Endothelial cell of umbilical vein (primary cell): ENCODE measurements around the gene SCAMP4. TPM values are rescaled to one million over a fixed set of nuclear protein-coding genes. Genes with fewer than 3 reads are reported as not detected.

Source experiments
- BruUV-seq: library from RNA; stranded (reverse); fragments of 400-500 nt; replicated peaks from 2 replicates; lab custom pipeline; 2021; lab: Mats Ljungman, UMichigan
- CTCF ChIA-PET: fragments of 300-600, 350-600 bp; sonication (Branson Sonifier 250); formaldehyde crosslinking; loops from one replicate; lab custom pipeline; 2021; ENCODE audit warnings: antibody characterized with exemption, inconsistent platforms; lab: Charles Lee
- POLR2A ChIA-PET: fragments of 300-600, 350-600 bp; sonication (Branson Sonifier 250); formaldehyde crosslinking; loops from one replicate; lab custom pipeline; 2021; ENCODE audit warnings: antibody characterized with exemption, inconsistent platforms; lab: Charles Lee
- DNase-seq: peaks from one replicate; pipeline ENCODE4 v3.0.0-alpha.2; 2011; ENCODE audit warnings: low read depth, low spot score
- FAIRE-seq: peaks from 2 replicates; lab custom pipeline; 2011; peaks lifted over from hg19 to GRCh38; lab: Jason Lieb, UNC
- H2AFZ ChIP-seq: 2 replicates; pipeline ENCODE4 v1.6.0; 2012; ENCODE audit warnings: low read depth, low read length, control low read depth, inconsistent platforms
- H3K27ac ChIP-seq: 2 replicates; pipeline ENCODE4 v1.5.1; 2011; ENCODE audit warnings: low read depth, mild to moderate bottlenecking, control low read depth, low read length, moderate library complexity; ENCODE audit not compliant: insufficient read depth
- H3K27me3 ChIP-seq, 2 experiments: 2 replicates each; pipeline versions ENCODE4 v1.6.0 to v1.6.1; 2011; ENCODE audit warnings: low read length in 2 of 2, mixed read lengths in 1 of 2; ENCODE audit not compliant: control insufficient read depth in 2 of 2, insufficient read depth in 2 of 2
- H3K36me3 ChIP-seq, 2 experiments: 2 replicates in 1 of 2; 3 replicates in 1 of 2; pipeline ENCODE4 v1.5.1; 2011; ENCODE audit warnings: low read length in 2 of 2, mild to moderate bottlenecking in 1 of 2, moderate library complexity in 1 of 2; ENCODE audit not compliant: control insufficient read depth in 2 of 2, insufficient read depth in 2 of 2; ENCODE audit errors: extremely low read depth in 1 of 2
- H3K4me1 ChIP-seq: 3 replicates; pipeline ENCODE4 v1.5.1; 2011; ENCODE audit warnings: mild to moderate bottlenecking, low read length; ENCODE audit not compliant: control insufficient read depth, insufficient read depth; ENCODE audit errors: extremely low read depth
- H3K4me2 ChIP-seq: 2 replicates; pipeline ENCODE4 v1.6.1; 2011; ENCODE audit warnings: low read length, control low read depth, mixed read lengths; ENCODE audit not compliant: insufficient read depth
- H3K4me3 ChIP-seq, 3 experiments: fragments of 200-600 bp in 1 of 3; sonication (generic), shearing (Covaris generic) in 1 of 3; replicated peaks in 1 of 3; 2 replicates each; pipeline ENCODE4 v1.5.1; 2011 to 2016; ENCODE audit warnings: control low read depth in 3 of 3, low read length in 3 of 3, mild to moderate bottlenecking in 2 of 3, inconsistent platforms in 1 of 3, low read depth in 1 of 3, moderate library complexity in 1 of 3; ENCODE audit not compliant: insufficient read depth in 1 of 3
- H3K79me2 ChIP-seq: 2 replicates; pipeline ENCODE4 v1.6.0; 2012; ENCODE audit warnings: low read length, inconsistent platforms; ENCODE audit not compliant: control insufficient read depth, insufficient read depth
- H3K9ac ChIP-seq: replicated peaks from 2 replicates; pipeline ENCODE3; 2011; ENCODE audit warnings: low read length, control low read depth; ENCODE audit not compliant: insufficient read depth; ENCODE audit errors: extremely low read depth
- H3K9me1 ChIP-seq: replicated peaks from 3 replicates; pipeline ENCODE4 v1.6.0; 2011; ENCODE audit warnings: mild to moderate bottlenecking, low read length; ENCODE audit not compliant: control insufficient read depth, insufficient read depth; ENCODE audit errors: extremely low read depth
- H3K9me3 ChIP-seq: replicated peaks from 2 replicates; pipeline ENCODE4 v1.5.1; 2012; ENCODE audit warnings: low read length, inconsistent platforms; ENCODE audit not compliant: control insufficient read depth, insufficient read depth
- H4K20me1 ChIP-seq: replicated peaks from 2 replicates; pipeline ENCODE3; 2011; ENCODE audit warnings: mild to moderate bottlenecking, low read length; ENCODE audit not compliant: control insufficient read depth, insufficient read depth; ENCODE audit errors: extremely low read depth
- EZH2 ChIP-seq: IDR thresholded peaks from 2 replicates; pipeline ENCODE4 v1.6.1; 2012; ENCODE audit warnings: borderline replicate concordance, low read depth, mild to moderate bottlenecking, moderate library complexity, low read length, inconsistent platforms; ENCODE audit not compliant: severe bottlenecking
- FOS ChIP-seq: IDR thresholded peaks from 2 replicates; pipeline ENCODE4 v1.6.1; 2011; ENCODE audit warnings: mild to moderate bottlenecking, low read length, moderate library complexity, borderline replicate concordance; ENCODE audit not compliant: insufficient read depth
- GATA2 ChIP-seq: IDR thresholded peaks from 2 replicates; pipeline ENCODE4 v1.7.0; 2011; ENCODE audit warnings: low read depth, mild to moderate bottlenecking, moderate library complexity, mixed read lengths, low read length; ENCODE audit not compliant: insufficient read length, insufficient read depth
- JUN ChIP-seq: IDR thresholded peaks from 2 replicates; pipeline ENCODE4 v1.6.1; 2011; ENCODE audit warnings: borderline replicate concordance, low read depth; ENCODE audit not compliant: insufficient read length, insufficient read depth
- MYC ChIP-seq: IDR thresholded peaks from one replicate; pipeline ENCODE4 v1.6.1; 2011; ENCODE audit warnings: mild to moderate bottlenecking, low read depth, low read length
- POLR2A ChIP-seq: IDR thresholded peaks from 2 replicates; pipeline ENCODE4 v1.6.1; 2012; ENCODE audit warnings: low read depth, mild to moderate bottlenecking, control low read depth, low read length
- POLR2AphosphoS5 ChIP-seq: IDR thresholded peaks from 2 replicates; pipeline ENCODE4 v1.6.1; 2012; ENCODE audit warnings: low read depth, mild to moderate bottlenecking, control low read depth, low read length, moderate library complexity; ENCODE audit not compliant: insufficient read depth
- dilution Hi-C: fragments of 300-500 bp; cut with MboI; formaldehyde crosslinking; loops from one replicate; pipeline ENCODE4 v1.15.0; 2019; ENCODE audit warnings: low sequenced_read_pairs; ENCODE audit not compliant: extremely low pct_ligation_motif_present
- intact Hi-C: fragments of 100-400 bp; cut with micrococcal nuclease; formaldehyde crosslinking; loops from one replicate; pipeline ENCODE4 v1.10.0; 2022
- polyA plus RNA-seq, 4 experiments: library from polyadenylated mRNA; depleted of rRNA in 3 of 4; stranded (reverse) in 3 of 4; unstranded in 1 of 4; fragments of >200 nt; gene quantifications; 2 replicates each; pipeline versions ENCODE4 v1.2.1 to v1.2.3, GENCODE V29; 2011 to 2012; ENCODE audit warnings: missing spikeins in 1 of 4
- total RNA-seq: library from RNA; stranded (reverse); gene quantifications from 2 replicates; pipeline ENCODE4 v1.2.3, GENCODE V29; 2021
- TF ChIP-seq, protein P1 (sequence below): IDR thresholded peaks from 2 replicates; pipeline ENCODE4 v1.6.1; 2011; ENCODE audit not compliant: insufficient read depth, insufficient read length
- TF ChIP-seq, protein P2 (sequence below), 2 donors: IDR thresholded peaks; 1 replicate in 1 of 2; 2 replicates in 1 of 2; pipeline ENCODE4 v1.5.1; 2011; ENCODE audit warnings: low read length in 2 of 2, mild to moderate bottlenecking in 2 of 2, moderate library complexity in 2 of 2, control low read depth in 1 of 2, inconsistent platforms in 1 of 2, low read depth in 1 of 2; ENCODE audit not compliant: insufficient read depth in 1 of 2; ENCODE audit errors: extremely low read depth in 1 of 2

The SCAMP4 gene
- total and polyA plus RNA-seq, 2 donors (not counting 3 experiments of a cell fraction or from before 2014, with no cell fraction given) = 24.4 to 68.2 TPM

DNA sequence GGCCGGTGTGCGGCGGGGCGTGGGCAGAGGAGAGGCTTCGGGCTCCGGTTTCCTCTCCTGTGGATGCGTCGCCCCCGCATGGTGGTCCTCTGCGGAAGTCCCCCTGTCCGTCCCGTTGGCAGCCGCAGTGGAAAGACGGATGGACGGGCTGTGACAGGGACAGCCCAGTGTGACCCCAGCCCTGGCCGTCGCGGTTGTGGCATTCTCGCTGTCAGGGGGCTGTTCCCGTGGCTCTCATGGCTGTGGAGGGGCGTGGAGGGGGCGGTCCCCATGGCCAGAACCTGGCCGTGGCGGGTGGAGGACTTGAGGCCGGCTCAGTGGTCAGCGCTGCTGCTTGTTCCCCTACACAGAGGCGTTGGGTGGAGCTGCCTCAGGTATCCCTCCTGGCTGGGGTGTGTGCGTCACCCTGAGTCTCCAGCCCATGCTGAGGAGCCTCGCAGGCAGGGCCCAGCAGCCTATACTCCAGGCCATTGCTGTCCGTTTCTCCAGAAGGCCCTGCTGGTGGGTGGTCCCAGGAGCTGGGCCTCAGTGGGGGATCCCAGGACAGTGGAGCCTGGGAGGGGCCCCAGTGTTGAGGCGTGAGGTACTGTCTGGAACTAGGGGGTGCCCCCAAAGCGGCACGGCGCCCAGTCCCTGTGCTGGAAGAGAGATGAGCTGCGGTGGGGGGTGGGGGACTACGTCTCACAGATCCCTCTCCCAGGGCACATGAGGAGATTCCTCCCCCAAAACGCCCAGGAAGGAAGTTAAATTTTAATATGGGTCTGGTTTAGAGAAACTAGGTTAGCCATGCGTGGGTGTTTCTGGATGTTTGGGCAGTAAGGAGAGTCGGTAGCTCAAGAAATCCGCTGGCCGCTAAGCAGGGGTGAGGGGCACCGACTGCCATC, 56.0 kb downstream of the SCAMP4 start:
- H3K9ac ChIP-seq = no peak overlapping the region

DNA sequence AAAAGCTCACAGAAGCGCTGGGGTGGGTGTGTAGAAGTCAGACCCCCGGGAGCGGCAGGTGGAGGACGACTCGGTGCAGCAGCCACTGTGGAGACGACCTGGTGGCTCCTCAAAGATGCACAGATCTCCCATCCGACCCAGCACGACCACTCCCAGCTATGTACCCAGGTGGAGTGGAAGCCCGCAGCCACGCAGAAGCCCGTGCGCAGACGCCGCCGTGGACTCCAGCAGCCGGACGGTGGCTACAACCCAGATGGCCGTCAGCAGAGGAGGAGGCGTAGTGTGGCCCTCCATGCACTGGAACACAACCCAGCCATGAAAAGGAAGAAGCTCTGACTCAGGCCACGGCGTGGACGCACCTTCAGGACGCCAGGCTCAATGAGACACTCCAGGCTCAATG, 57.5 kb downstream of the SCAMP4 start:
- Histone ChIP-seq H3K27me3 (no peaks in the 10 kb centered on the region), H3K27ac (no peak overlapping the region), H3K79me2 (peaks cover 24% of the 10 kb centered on the region), H3K4me2 (no peak overlapping the region), H3K4me1 (no peaks in the 10 kb centered on the region), H3K36me3 (peaks cover 0 to 4% of the 10 kb centered on the region in 2 experiments), H3K9me3 (no peaks in the 10 kb centered on the region), H3K9me1 (no peaks in the 10 kb centered on the region), H2AFZ (no peak overlapping the region), H3K4me3 (no peak overlapping the region), H3K9ac (no peak overlapping the region), H4K20me1 (no peaks in the 10 kb centered on the region)
- ChIA-PET POLR2A (no interaction called here), CTCF (no interaction called here)
- FAIRE-seq (no peak), DNase-seq (no peak)
- TF ChIP-seq GATA2 (no peak), POLR2AphosphoS5 (no peak), EZH2 (no peak), POLR2A (no peak), FOS (no peak), JUN (no peak), MYC (no peak)
- TF ChIP-seq, protein P1, sequence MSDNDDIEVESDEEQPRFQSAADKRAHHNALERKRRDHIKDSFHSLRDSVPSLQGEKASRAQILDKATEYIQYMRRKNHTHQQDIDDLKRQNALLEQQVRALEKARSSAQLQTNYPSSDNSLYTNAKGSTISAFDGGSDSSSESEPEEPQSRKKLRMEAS = no peak
- TF ChIP-seq, protein P2, sequence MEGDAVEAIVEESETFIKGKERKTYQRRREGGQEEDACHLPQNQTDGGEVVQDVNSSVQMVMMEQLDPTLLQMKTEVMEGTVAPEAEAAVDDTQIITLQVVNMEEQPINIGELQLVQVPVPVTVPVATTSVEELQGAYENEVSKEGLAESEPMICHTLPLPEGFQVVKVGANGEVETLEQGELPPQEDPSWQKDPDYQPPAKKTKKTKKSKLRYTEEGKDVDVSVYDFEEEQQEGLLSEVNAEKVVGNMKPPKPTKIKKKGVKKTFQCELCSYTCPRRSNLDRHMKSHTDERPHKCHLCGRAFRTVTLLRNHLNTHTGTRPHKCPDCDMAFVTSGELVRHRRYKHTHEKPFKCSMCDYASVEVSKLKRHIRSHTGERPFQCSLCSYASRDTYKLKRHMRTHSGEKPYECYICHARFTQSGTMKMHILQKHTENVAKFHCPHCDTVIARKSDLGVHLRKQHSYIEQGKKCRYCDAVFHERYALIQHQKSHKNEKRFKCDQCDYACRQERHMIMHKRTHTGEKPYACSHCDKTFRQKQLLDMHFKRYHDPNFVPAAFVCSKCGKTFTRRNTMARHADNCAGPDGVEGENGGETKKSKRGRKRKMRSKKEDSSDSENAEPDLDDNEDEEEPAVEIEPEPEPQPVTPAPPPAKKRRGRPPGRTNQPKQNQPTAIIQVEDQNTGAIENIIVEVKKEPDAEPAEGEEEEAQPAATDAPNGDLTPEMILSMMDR (IDR thresholded peaks at IDR 0.05; ENCODE audit: extremely low read depth in 1 of 2, insufficient read depth in 1 of 2, low read depth in 1 of 2, low read length in 2 of 2) = no peak
- intact Hi-C loops (no loop called here), dilution Hi-C loops (no loop called here)
- BruUV-seq = no TSS peak

More for the DNA sequence above, 56.0 kb downstream of the SCAMP4 start:
- no peak overlapping the region for H3K27ac ChIP-seq
- ChIA-PET POLR2A (no interaction called here), CTCF (no interaction called here)
- no peak for DNase-seq
- H3K79me2 ChIP-seq = peaks cover 32% of the 10 kb centered on the region
- no peaks in the 10 kb centered on the region for H3K9me3 ChIP-seq
- no peaks in the 10 kb centered on the region for H3K4me1 ChIP-seq
- no peak overlapping the region for H2AFZ ChIP-seq
- dilution Hi-C loops = no loop called here
- no peaks in the 10 kb centered on the region for H3K27me3 ChIP-seq
- H3K4me3 ChIP-seq = no peak overlapping the region
- peaks cover 0 to 4% of the 10 kb centered on the region in 2 experiments for H3K36me3 ChIP-seq
- no peak for FAIRE-seq
- no peaks in the 10 kb centered on the region for H3K9me1 ChIP-seq
- H4K20me1 ChIP-seq = no peaks in the 10 kb centered on the region
- no peak overlapping the region for H3K4me2 ChIP-seq
- intact Hi-C loops = no loop called here
- no TSS peak for BruUV-seq
- no peak for TF ChIP-seq FOS
- TF ChIP-seq, protein P2 (IDR thresholded peaks at IDR 0.05; ENCODE audit: extremely low read depth in 1 of 2, insufficient read depth in 1 of 2, low read depth in 1 of 2, low read length in 2 of 2) = no peak
